Measurements from ENCODE around the gene UBR3.

The UBR3 gene

DNA sequence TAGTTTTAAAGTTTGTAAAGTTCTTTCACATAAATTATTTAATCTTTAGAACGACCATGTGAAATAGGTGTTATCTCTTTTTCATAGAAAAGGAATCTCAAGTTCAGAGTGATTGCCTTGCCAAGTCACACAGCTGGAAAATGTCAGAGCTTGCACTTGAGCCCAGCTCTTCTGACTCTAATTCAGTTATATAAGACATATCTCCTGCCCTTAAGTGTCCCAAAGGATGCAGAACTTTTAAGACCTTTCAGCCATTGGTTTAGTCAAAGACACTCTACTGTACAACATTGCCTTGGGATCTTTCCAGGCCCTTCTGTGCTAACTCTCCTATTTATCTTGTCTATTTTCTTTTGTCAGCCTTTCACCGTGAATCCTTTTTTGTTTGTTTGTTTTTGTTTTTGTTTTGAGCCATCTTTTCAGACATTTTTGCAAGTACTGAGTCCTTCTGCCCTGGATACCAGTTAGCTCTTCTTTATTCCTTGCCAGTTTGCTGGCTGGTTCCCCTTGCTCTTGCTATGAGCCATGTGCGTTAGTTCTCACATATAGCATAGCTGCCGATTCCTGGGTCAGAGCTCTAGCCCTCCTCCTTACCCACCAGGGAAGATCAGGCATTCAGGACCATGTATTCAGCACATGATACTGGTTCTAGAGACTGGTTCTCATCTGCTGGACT is 190.7 kb downstream of the UBR3 start:
- Histone ChIP-seq H3K27ac (ENCODE audit: extremely low read depth, low read depth, low read length) (no peak overlapping the region), H3K4me1 (ENCODE audit: control insufficient read depth, insufficient read depth, low read length) (no peaks in the 10 kb centered on the region), H3K9me3 (ENCODE audit: control insufficient read depth, insufficient read depth, low read depth, low read length) (no peaks in the 10 kb centered on the region), H3K36me3 (ENCODE audit: control insufficient read depth in 2 of 2, insufficient read depth in 1 of 2, low read length in 2 of 2) (peaks cover 0 to 4% of the 10 kb centered on the region in 2 experiments; a peak in 1 of 3 replicates), H3K4me3 (ENCODE audit: low read depth, low read length) (no peak overlapping the region)
- CTCF ChIA-PET = interaction anchor here (0.6 to 0.7 kb wide), 2 partner anchors 68 to 242 kb away, joined by 3 to 6 read pairs; no protein-coding TSS in a partner anchor
- POLR2A ChIA-PET = no interaction called here
- TF ChIP-seq ZNF776 (tag by site-specific recombination; IDR thresholded peaks at IDR 0.05; ENCODE audit: borderline replicate concordance) (no peak), ZNF514 (tag by site-specific recombination; IDR thresholded peaks at IDR 0.05) (no peak), ZNF391 (tag by site-specific recombination; IDR thresholded peaks at IDR 0.05; ENCODE audit: borderline replicate concordance, low read depth) (no peak), ZNF530 (tag by site-specific recombination; IDR thresholded peaks at IDR 0.05; ENCODE audit: low read depth) (no peak), ZNF175 (tag by site-specific recombination; IDR thresholded peaks at IDR 0.05) (no peak), ZNF354C (tag by site-specific recombination; IDR thresholded peaks at IDR 0.05; ENCODE audit: borderline replicate concordance, low read depth) (no peak), ZNF324 (tag by site-specific recombination; IDR thresholded peaks at IDR 0.05) (no peak), ZBTB20 (tag by site-specific recombination; IDR thresholded peaks at IDR 0.05) (no peak), ZNF311 (tag by site-specific recombination; IDR thresholded peaks at IDR 0.05; ENCODE audit: borderline replicate concordance) (no peak), ZNF302 (tag by site-specific recombination; IDR thresholded peaks at IDR 0.05; ENCODE audit: low read depth) (no peak), SALL2 (tag by site-specific recombination; IDR thresholded peaks at IDR 0.05; ENCODE audit: borderline replicate concordance) (no peak)
- TF ChIP-seq, protein P1, sequence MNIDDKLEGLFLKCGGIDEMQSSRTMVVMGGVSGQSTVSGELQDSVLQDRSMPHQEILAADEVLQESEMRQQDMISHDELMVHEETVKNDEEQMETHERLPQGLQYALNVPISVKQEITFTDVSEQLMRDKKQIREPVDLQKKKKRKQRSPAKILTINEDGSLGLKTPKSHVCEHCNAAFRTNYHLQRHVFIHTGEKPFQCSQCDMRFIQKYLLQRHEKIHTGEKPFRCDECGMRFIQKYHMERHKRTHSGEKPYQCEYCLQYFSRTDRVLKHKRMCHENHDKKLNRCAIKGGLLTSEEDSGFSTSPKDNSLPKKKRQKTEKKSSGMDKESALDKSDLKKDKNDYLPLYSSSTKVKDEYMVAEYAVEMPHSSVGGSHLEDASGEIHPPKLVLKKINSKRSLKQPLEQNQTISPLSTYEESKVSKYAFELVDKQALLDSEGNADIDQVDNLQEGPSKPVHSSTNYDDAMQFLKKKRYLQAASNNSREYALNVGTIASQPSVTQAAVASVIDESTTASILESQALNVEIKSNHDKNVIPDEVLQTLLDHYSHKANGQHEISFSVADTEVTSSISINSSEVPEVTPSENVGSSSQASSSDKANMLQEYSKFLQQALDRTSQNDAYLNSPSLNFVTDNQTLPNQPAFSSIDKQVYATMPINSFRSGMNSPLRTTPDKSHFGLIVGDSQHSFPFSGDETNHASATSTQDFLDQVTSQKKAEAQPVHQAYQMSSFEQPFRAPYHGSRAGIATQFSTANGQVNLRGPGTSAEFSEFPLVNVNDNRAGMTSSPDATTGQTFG (tag by site-specific recombination; IDR thresholded peaks at IDR 0.05; ENCODE audit: borderline replicate concordance) = no peak

DNA sequence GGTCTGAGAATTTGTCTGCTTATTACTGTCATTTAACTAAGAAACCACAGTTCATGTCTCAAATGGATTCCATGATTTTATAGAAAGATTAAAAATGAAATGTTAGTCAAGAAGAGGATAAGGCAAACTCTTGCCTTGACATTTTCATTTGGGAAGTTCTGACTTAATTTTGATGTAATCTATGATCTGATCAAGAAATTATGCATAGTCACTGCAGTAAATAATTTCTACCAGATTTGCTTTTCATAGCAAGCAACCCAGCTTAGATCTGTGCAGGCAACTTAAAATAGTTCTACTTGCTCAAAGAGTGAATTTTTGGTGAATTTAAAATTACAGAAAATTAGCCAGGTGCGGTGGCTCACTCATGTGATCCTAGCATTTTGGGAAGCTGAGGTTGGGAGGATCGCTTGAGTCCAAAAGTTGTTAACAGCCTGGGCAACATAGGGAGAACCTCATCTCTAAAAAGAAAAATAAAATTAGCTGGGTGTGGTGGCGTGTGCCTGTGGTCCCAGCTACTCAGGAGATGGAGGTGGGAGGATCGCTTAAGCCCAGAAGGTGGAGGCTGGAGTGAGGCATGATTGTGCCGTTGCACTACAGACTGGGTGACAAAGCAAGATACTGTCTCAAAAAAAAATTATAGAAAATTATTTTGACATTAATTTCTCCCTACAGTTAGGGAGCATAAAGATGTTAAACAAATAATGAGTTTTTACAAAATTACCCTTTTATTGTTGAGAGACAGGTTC is 192.0 kb downstream of the UBR3 start:
- ChIA-PET CTCF (interaction anchor here (0.6 kb wide), 1 partner anchor 799 kb away, joined by 4 read pairs; no protein-coding TSS in a partner anchor), POLR2A (no interaction called here)
- Histone ChIP-seq H3K4me3 (ENCODE audit: low read depth, low read length) (no peak overlapping the region), H3K27ac (ENCODE audit: extremely low read depth, low read depth, low read length) (no peak overlapping the region), H3K36me3 (ENCODE audit: control insufficient read depth in 2 of 2, insufficient read depth in 1 of 2, low read length in 2 of 2) (peaks cover 0 to 5% of the 10 kb centered on the region in 2 experiments; a peak in 1 of 3 replicates), H3K9me3 (ENCODE audit: control insufficient read depth, insufficient read depth, low read depth, low read length) (no peaks in the 10 kb centered on the region), H3K4me1 (ENCODE audit: control insufficient read depth, insufficient read depth, low read length) (no peaks in the 10 kb centered on the region)
- TF ChIP-seq ZFP69B (tag by site-specific recombination; IDR thresholded peaks at IDR 0.05) (no peak), ZNF138 (tag by site-specific recombination; IDR thresholded peaks at IDR 0.05; ENCODE audit: borderline replicate concordance) (no peak), ZNF48 (tag by site-specific recombination; IDR thresholded peaks at IDR 0.05) (no peak), ZNF133 (tag by site-specific recombination; IDR thresholded peaks at IDR 0.05) (no peak), ZNF677 (tag by site-specific recombination; IDR thresholded peaks at IDR 0.05) (no peak), ZNF670 (tag by site-specific recombination; IDR thresholded peaks at IDR 0.05; ENCODE audit: low read depth) (no peak), ZNF473 (tag by site-specific recombination; IDR thresholded peaks at IDR 0.05) (no peak), KLF10 (tag by site-specific recombination; IDR thresholded peaks at IDR 0.05) (no peak), ZNF549 (tag by site-specific recombination; IDR thresholded peaks at IDR 0.05) (no peak), ZNF521 (tag by site-specific recombination; IDR thresholded peaks at IDR 0.05) (no peak), ZBTB48 (tag by site-specific recombination; IDR thresholded peaks at IDR 0.05) (no peak), ZSCAN30 (tag by site-specific recombination; IDR thresholded peaks at IDR 0.05) (no peak)
- TF ChIP-seq, protein P2, sequence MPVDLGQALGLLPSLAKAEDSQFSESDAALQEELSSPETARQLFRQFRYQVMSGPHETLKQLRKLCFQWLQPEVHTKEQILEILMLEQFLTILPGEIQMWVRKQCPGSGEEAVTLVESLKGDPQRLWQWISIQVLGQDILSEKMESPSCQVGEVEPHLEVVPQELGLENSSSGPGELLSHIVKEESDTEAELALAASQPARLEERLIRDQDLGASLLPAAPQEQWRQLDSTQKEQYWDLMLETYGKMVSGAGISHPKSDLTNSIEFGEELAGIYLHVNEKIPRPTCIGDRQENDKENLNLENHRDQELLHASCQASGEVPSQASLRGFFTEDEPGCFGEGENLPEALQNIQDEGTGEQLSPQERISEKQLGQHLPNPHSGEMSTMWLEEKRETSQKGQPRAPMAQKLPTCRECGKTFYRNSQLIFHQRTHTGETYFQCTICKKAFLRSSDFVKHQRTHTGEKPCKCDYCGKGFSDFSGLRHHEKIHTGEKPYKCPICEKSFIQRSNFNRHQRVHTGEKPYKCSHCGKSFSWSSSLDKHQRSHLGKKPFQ (tag by site-specific recombination; IDR thresholded peaks at IDR 0.05) = no peak
- TF ChIP-seq, protein P3, sequence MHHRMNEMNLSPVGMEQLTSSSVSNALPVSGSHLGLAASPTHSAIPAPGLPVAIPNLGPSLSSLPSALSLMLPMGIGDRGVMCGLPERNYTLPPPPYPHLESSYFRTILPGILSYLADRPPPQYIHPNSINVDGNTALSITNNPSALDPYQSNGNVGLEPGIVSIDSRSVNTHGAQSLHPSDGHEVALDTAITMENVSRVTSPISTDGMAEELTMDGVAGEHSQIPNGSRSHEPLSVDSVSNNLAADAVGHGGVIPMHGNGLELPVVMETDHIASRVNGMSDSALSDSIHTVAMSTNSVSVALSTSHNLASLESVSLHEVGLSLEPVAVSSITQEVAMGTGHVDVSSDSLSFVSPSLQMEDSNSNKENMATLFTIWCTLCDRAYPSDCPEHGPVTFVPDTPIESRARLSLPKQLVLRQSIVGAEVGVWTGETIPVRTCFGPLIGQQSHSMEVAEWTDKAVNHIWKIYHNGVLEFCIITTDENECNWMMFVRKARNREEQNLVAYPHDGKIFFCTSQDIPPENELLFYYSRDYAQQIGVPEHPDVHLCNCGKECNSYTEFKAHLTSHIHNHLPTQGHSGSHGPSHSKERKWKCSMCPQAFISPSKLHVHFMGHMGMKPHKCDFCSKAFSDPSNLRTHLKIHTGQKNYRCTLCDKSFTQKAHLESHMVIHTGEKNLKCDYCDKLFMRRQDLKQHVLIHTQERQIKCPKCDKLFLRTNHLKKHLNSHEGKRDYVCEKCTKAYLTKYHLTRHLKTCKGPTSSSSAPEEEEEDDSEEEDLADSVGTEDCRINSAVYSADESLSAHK (tag by site-specific recombination; IDR thresholded peaks at IDR 0.05) = no peak
- TF ChIP-seq, protein P4, sequence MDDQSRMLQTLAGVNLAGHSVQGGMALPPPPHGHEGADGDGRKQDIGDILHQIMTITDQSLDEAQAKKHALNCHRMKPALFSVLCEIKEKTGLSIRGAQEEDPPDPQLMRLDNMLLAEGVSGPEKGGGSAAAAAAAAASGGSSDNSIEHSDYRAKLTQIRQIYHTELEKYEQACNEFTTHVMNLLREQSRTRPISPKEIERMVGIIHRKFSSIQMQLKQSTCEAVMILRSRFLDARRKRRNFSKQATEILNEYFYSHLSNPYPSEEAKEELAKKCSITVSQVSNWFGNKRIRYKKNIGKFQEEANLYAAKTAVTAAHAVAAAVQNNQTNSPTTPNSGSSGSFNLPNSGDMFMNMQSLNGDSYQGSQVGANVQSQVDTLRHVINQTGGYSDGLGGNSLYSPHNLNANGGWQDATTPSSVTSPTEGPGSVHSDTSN (CRISPR knock-in tag; IDR thresholded peaks at IDR 0.05) = no peak
